ENCODE results near the gene ZNF532. TPM values are rescaled to one million over a fixed set of nuclear protein-coding genes. Genes with fewer than 3 reads are reported as not detected.

Gene ZNF532
- total RNA-seq, 4 donors from 2014 or later: 54.7 to 124 (median 91.2) TPM

DNA sequence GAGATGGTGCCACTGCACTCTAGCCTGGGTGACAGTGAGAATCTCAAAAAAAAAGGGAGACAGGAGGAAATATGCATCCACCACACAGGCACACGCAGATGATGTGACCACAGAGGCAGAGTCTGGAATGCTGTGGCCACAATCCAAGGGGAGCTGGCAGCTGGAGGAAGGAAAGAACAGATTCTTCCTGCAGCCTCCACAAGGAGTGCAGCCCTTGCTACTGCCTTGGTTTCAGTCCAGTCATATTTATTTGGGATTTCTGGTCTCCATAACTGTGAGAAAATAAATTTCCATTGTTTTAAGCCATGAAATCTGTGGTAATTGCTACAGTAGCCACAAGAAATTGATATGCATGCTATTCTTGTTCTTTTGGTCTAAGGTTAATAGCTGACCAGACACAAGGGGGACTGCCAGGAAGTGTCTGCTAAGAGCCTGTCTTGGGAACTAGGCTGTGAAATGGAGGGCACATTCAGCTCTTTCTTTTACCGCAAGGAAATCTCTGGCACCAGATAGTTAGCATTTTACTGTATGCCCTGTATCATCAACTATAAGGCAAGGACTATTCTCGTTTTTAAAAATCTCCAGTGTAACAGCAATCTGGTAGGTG is 141.9 kb downstream of the ZNF532 start:
- in situ Hi-C loops (cut with MboI; ENCODE audit: low sequenced_read_pairs in 4 of 4): no loop called here
- H3K9me3 ChIP-seq: no peaks in the 10 kb centered on the region
- H3K27ac ChIP-seq: peak overlapping the region; percentile 14 to 80 (median 70)
- intact Hi-C loops (cut with DNase I; ENCODE audit: low total_unique reads): no loop called here
- H3K36me3 ChIP-seq: no peaks in the 10 kb centered on the region
- TF ChIP-seq, protein P1, sequence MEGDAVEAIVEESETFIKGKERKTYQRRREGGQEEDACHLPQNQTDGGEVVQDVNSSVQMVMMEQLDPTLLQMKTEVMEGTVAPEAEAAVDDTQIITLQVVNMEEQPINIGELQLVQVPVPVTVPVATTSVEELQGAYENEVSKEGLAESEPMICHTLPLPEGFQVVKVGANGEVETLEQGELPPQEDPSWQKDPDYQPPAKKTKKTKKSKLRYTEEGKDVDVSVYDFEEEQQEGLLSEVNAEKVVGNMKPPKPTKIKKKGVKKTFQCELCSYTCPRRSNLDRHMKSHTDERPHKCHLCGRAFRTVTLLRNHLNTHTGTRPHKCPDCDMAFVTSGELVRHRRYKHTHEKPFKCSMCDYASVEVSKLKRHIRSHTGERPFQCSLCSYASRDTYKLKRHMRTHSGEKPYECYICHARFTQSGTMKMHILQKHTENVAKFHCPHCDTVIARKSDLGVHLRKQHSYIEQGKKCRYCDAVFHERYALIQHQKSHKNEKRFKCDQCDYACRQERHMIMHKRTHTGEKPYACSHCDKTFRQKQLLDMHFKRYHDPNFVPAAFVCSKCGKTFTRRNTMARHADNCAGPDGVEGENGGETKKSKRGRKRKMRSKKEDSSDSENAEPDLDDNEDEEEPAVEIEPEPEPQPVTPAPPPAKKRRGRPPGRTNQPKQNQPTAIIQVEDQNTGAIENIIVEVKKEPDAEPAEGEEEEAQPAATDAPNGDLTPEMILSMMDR (IDR thresholded peaks at IDR 0.05 in 4 of 5, conservative IDR thresholded peaks at IDR 0.05 in 1 of 5): no peak
- no peak for TF ChIP-seq POLR2A (IDR thresholded peaks at IDR 0.05)
- peaks cover 7 to 34% of the 10 kb centered on the region in 2 donors for H3K4me1 ChIP-seq
- no peaks in the 10 kb centered on the region for H3K27me3 ChIP-seq
- ATAC-seq: peak in 1 of 2 donors; percentile 40
- no peak for DNase-seq
- H3K4me3 ChIP-seq: no peak overlapping the region

DNA sequence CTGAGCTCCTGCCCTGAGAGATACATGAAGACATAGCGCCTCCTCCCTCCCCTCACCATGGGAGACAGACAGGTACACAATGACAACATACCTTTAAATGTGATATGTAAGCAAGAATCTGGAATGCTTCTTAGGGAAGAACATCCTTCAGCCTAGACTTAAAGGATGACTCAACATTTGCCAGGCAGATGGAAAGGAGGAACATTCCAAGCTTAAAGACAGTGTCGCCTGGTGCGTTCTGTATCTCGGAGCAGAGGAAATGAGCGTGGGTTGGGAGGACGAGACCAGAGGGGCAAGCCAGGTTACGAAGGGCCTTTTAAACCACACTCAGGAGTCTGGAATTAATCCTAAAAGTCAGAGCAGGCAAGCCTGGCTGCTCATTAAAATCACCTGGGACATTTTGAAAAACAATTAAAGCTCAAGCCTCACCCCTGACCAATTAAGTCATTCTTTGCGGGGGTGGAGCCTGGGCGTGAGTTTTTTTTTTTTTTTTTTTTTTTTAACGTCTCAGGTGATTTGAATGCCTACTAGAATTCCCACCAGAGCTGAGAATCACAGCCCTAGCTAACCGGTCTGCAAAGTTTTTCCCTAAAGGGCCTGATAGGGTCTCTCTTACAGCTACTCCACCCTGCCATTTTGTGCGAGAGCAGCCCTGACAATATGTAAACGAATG is 143.8 kb downstream of the ZNF532 start:
- Histone ChIP-seq H3K36me3 (no peaks in the 10 kb centered on the region), H3K27ac (peak overlapping the region in 2 of 4 donors; percentile 74 to 80), H3K4me1 (peaks cover 7 to 34% of the 10 kb centered on the region in 2 donors), H3K9me3 (no peaks in the 10 kb centered on the region), H3K27me3 (no peaks in the 10 kb centered on the region), H3K4me3 (no peak overlapping the region)
- TF ChIP-seq, protein P1 (IDR thresholded peaks at IDR 0.05 in 4 of 5, conservative IDR thresholded peaks at IDR 0.05 in 1 of 5): no peak
- intact Hi-C loops (cut with DNase I; ENCODE audit: low total_unique reads) (no loop called here), in situ Hi-C loops (cut with MboI; ENCODE audit: low sequenced_read_pairs in 4 of 4) (no loop called here)
- peak; percentile 21 to 47 for ATAC-seq
- no peak for DNase-seq

GRCh38 chr18:59009846-59010245 is 145.2 kb downstream of the ZNF532 start:
- Histone ChIP-seq H3K9me3 (no peaks in the 10 kb centered on the region), H3K36me3 (no peaks in the 10 kb centered on the region), H3K27me3 (no peaks in the 10 kb centered on the region), H3K27ac (no peak overlapping the region), H3K4me3 (no peak overlapping the region), H3K4me1 (peaks cover 7 to 34% of the 10 kb centered on the region in 2 donors)
- in situ Hi-C loops (cut with MboI; ENCODE audit: low sequenced_read_pairs in 4 of 4) (no loop called here), intact Hi-C loops (cut with DNase I; ENCODE audit: low total_unique reads) (no loop called here)
- ATAC-seq: no peak
- no peak for DNase-seq
- no peak for TF ChIP-seq POLR2A (IDR thresholded peaks at IDR 0.05)
- TF ChIP-seq, protein P1 (IDR thresholded peaks at IDR 0.05 in 4 of 5, conservative IDR thresholded peaks at IDR 0.05 in 1 of 5): no peak

DNA sequence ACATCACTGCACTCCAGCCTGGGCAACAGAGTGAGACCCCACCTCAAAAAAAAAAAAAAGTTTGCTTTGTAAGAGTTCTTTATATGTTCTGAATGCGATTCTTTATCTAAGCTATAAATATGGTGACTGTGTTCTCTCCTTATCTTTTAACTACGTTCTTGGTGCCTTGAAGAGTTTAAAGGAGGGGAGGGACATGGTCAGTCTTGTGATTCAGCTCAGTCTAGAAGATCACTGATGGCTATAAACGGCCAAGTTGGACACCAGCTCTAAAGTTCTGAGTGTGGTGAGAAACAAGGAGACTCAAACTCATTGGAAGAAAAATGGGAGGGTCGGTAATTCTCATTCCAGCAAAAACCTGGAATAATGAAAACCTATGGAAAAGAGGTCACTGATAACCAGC is 146.6 kb downstream of the ZNF532 start:
- H3K4me3 ChIP-seq: no peak overlapping the region
- H3K9me3 ChIP-seq: no peaks in the 10 kb centered on the region
- H3K36me3 ChIP-seq: no peaks in the 10 kb centered on the region
- no peak for TF ChIP-seq POLR2A (IDR thresholded peaks at IDR 0.05)
- DNase-seq: no peak
- intact Hi-C loops (cut with DNase I; ENCODE audit: low total_unique reads) (no loop called here), in situ Hi-C loops (cut with MboI; ENCODE audit: low sequenced_read_pairs in 4 of 4) (no loop called here)
- no peaks in the 10 kb centered on the region for H3K27me3 ChIP-seq
- ATAC-seq: no peak
- H3K4me1 ChIP-seq: peaks cover 4 to 23% of the 10 kb centered on the region in 2 donors
- no peak overlapping the region for H3K27ac ChIP-seq

GRCh38 chr18:59011786-59012185 is 147.1 kb downstream of the ZNF532 start:
- Histone ChIP-seq H3K9me3 (no peaks in the 10 kb centered on the region), H3K4me1 (peaks cover 4 to 19% of the 10 kb centered on the region in 2 donors), H3K4me3 (no peak overlapping the region), H3K27me3 (no peaks in the 10 kb centered on the region), H3K36me3 (no peaks in the 10 kb centered on the region), H3K27ac (no peak overlapping the region)
- in situ Hi-C loops (cut with MboI; ENCODE audit: low sequenced_read_pairs in 4 of 4): no loop called here
- intact Hi-C loops (cut with DNase I; ENCODE audit: low total_unique reads): no loop called here
- DNase-seq (no peak), ATAC-seq (no peak)
- TF ChIP-seq, protein P1 (IDR thresholded peaks at IDR 0.05 in 4 of 5, conservative IDR thresholded peaks at IDR 0.05 in 1 of 5): no peak
- TF ChIP-seq POLR2A (IDR thresholded peaks at IDR 0.05): no peak

All from gastrocnemius medialis (tissue), 4 donors.